Tibial artery (tissue), 4 donors: ENCODE measurements around the gene CEND1.
A peak's percentile ranks its signal among the peaks of the same experiment; 100 is the strongest.

Experiments used
- DNase-seq, 2 donors: peaks; one replicate each; pipeline ENCODE4 v3.0.0-alpha.2; 2019
- H3K27ac ChIP-seq, 2 donors: fragments of 200-600 bp; sonication (generic) in 1 of 2; 1 replicate in 1 of 2; 2 replicates in 1 of 2; pipeline ENCODE4 v1.5.1; 2018 to 2019; ENCODE audit warnings: mild to moderate bottlenecking in 1 of 2
- H3K27me3 ChIP-seq, 2 donors: fragments of 200-600 bp; sonication (generic) in 1 of 2; one replicate each; pipeline versions ENCODE4 v1.5.1 to v1.6.0; 2016 to 2019
- H3K36me3 ChIP-seq, 3 donors: fragments of 200-600 bp; sonication (generic) in 2 of 3; one replicate each; pipeline ENCODE4 v1.5.1; 2016 to 2019; ENCODE audit warnings: mild to moderate bottlenecking in 2 of 3
- H3K4me1 ChIP-seq, 4 donors: fragments of 200-600 bp; sonication (generic) in 2 of 4; 1 replicate in 3 of 4; 2 replicates in 1 of 4; pipeline ENCODE4 v1.5.1; 2016 to 2019
- H3K4me3 ChIP-seq, 2 donors: fragments of 200-600 bp; sonication (generic) in 1 of 2; 1 replicate in 1 of 2; 2 replicates in 1 of 2; pipeline ENCODE4 v1.5.1; 2018 to 2019; ENCODE audit warnings: mild to moderate bottlenecking in 2 of 2
- H3K9me3 ChIP-seq, 3 donors: fragments of 200-600 bp; sonication (generic) in 1 of 3; one replicate each; pipeline ENCODE4 v1.5.1; 2016 to 2019
- intact Hi-C: fragments of 100-400 bp; cut with DNase I; formaldehyde crosslinking; loops from one replicate; pipeline ENCODE4 v1.15.0; 2023; ENCODE audit warnings: low total_unique reads
- TF ChIP-seq, protein P1 (sequence below), 2 experiments: fragments of 200-600 bp in 1 of 2; fragments of 450-650 bp in 1 of 2; IDR thresholded peaks; one replicate each; pipeline ENCODE4 v1.5.1; 2017 to 2019; ENCODE audit warnings: antibody characterized with exemption in 2 of 2, mild to moderate bottlenecking in 1 of 2, moderate library complexity in 1 of 2

Gene CEND1

DNA sequence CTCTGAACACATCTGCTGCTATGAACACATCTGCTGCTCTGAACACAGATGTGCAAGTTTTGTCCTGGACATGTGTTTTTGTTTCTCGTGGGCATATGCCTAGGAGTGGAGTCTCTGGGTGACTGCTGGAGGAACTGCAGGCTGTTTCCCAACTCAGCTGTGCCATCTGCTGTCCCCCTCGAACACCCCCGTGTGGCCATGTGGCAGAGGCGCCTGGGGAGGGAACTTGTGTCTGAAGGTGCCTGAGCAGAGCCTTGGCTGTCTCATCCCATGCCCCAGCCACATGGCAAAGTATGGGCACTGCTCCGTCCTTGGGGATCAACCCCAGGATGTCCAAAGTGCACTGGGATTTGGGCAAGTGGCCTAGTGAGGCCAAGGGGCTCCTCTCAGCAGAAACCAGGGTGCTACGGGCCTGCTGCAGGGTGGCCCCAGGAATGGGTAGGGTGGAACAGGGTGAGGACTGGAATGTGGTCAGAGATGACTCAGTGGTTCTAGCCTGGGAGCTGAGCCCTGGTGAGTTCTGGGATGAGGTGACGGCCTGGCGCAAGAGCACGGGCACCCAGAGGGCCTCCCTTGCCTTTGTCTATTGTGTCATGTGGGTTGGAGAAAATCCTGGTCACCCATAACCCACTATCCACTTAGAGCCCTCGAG, 27.3 kb downstream of the CEND1 start:
- Histone ChIP-seq H3K36me3 (peaks cover 42 to 96% (median 84%) of the 10 kb centered on the region in 3 donors), H3K27ac (no peak overlapping the region), H3K4me3 (no peak overlapping the region), H3K27me3 (no peaks in the 10 kb centered on the region), H3K4me1 (no peaks in the 10 kb centered on the region), H3K9me3 (no peaks in the 10 kb centered on the region)
- TF ChIP-seq, protein P1, sequence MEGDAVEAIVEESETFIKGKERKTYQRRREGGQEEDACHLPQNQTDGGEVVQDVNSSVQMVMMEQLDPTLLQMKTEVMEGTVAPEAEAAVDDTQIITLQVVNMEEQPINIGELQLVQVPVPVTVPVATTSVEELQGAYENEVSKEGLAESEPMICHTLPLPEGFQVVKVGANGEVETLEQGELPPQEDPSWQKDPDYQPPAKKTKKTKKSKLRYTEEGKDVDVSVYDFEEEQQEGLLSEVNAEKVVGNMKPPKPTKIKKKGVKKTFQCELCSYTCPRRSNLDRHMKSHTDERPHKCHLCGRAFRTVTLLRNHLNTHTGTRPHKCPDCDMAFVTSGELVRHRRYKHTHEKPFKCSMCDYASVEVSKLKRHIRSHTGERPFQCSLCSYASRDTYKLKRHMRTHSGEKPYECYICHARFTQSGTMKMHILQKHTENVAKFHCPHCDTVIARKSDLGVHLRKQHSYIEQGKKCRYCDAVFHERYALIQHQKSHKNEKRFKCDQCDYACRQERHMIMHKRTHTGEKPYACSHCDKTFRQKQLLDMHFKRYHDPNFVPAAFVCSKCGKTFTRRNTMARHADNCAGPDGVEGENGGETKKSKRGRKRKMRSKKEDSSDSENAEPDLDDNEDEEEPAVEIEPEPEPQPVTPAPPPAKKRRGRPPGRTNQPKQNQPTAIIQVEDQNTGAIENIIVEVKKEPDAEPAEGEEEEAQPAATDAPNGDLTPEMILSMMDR (IDR thresholded peaks at IDR 0.05): no peak
- intact Hi-C loops: no loop called here
- peak in 1 of 2 donors; percentile 67 for DNase-seq

DNA sequence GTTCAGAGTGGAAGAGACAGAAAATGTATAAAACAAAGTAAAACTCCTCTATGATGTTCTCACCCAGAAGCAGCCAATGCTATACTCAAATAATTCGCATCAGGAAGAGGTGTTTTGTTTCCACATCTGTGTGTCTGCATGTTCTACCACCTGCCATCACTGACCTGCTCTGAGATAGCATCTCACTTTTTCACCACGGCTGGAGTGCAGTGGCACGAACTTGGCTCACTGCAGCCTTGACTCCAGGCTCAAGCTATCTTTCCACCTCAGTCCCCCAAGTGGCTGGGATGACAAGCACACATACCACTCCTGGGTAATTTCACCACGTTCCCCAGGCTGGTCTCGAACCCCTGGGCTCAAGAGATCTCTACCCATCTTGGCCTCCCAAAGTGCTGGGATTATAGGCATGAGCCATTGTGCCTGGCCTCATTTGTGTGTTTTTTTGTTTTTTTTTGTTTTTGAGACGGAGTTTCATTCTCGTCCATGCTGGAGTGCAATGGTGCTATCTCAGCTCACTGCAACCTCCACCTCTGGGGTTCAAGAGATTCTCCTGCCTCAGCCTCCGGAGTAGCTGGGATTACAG, 28.3 kb downstream of the CEND1 start:
- Histone ChIP-seq H3K27me3 (no peaks in the 10 kb centered on the region), H3K4me3 (no peak overlapping the region), H3K9me3 (no peaks in the 10 kb centered on the region), H3K4me1 (no peaks in the 10 kb centered on the region), H3K36me3 (peaks cover 48 to 96% (median 87%) of the 10 kb centered on the region in 3 donors), H3K27ac (no peak overlapping the region)
- intact Hi-C loops: no loop called here
- DNase-seq: no peak
- TF ChIP-seq, protein P1 (IDR thresholded peaks at IDR 0.05): no peak

DNA sequence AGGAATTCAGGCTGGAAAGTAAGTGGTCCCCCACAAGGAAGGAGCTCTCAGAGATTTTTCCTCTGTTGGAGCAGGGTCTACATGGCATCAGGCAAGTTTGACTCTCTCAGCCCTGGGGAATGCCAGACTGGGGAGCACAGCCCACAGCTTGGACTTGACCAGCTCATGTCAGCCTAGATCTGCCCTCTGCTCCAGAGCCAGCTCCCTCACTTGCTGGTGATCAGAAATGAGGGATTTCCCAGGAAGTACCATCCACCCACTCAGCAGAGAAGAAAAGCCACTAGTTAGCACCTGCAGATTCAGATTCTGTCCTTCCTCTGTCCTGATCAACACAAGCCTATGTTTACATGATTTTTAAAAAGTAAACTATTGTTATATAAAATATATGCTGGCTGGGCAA, 29.7 kb downstream of the CEND1 start:
- H3K4me3 ChIP-seq: no peak overlapping the region
- no peaks in the 10 kb centered on the region for H3K4me1 ChIP-seq
- intact Hi-C loops: no loop called here
- H3K36me3 ChIP-seq: peaks cover 55 to 96% (median 85%) of the 10 kb centered on the region in 3 donors
- TF ChIP-seq, protein P1 (IDR thresholded peaks at IDR 0.05): no peak
- DNase-seq: no peak
- no peaks in the 10 kb centered on the region for H3K9me3 ChIP-seq
- no peaks in the 10 kb centered on the region for H3K27me3 ChIP-seq
- H3K27ac ChIP-seq: no peak overlapping the region

DNA sequence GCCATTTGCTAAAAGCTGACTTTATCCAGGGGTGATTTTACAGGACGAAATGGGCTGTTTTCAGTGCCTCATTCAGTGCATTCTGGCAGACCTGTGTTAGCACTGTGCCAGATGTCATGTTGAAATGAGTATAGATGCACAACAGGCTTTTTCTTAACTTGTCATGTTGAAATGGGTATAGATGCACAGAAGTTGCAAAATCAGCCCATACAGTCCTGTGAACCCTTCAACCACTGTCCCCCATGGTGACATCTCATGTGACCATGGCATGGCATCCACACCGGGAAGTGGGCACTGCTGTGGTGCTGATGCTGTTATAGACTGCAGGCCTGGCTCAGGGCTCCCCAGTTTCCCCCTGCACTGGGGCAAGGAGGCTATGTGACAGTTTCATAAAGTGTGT, 40.2 kb downstream of the CEND1 start:
- H3K4me1 ChIP-seq: peaks cover 0 to 28% (median 21%) of the 10 kb centered on the region in 4 donors
- no peaks in the 10 kb centered on the region for H3K27me3 ChIP-seq
- no peak overlapping the region for H3K27ac ChIP-seq
- intact Hi-C loops: no loop called here
- DNase-seq: no peak
- H3K9me3 ChIP-seq: no peaks in the 10 kb centered on the region
- peaks cover 0 to 13% (median 0%) of the 10 kb centered on the region in 3 donors for H3K36me3 ChIP-seq
- TF ChIP-seq, protein P1 (IDR thresholded peaks at IDR 0.05): no peak
- H3K4me3 ChIP-seq: no peak overlapping the region

DNA sequence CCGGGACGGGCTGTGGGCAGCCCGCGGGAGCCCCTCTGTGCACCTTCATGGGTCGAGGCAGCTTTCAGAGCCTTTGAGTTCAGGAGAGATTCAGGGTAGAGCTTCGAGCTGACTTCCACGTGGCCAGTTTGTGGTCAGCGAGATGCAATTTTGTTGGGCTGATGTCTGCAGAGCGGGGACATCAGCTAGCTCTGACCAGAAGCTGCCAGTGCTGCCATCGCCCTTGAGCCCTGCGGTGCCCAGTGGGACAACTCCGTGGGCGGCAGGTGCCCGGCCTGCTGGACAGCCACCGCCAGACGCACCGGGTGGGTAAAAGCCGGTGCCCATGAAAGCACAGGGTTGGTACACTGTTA, 41.9 kb downstream of the CEND1 start:
- TF ChIP-seq, protein P1 (IDR thresholded peaks at IDR 0.05): no peak
- Histone ChIP-seq H3K9me3 (no peaks in the 10 kb centered on the region), H3K27ac (peak overlapping the region; percentile 87 to 92), H3K4me1 (peaks cover 0 to 28% (median 21%) of the 10 kb centered on the region in 4 donors), H3K36me3 (peaks cover 0 to 6% (median 0%) of the 10 kb centered on the region in 3 donors), H3K4me3 (peak overlapping the region; percentile 92 to 94), H3K27me3 (no peaks in the 10 kb centered on the region)
- DNase-seq: no peak
- intact Hi-C loops: no loop called here
